OCI-LY1 (cell line): ENCODE results near the gene CFAP210.

Experiments
- CTCF ChIP-seq: fragments of 200-600 bp; sonication (generic), shearing (Covaris generic); IDR thresholded peaks from 2 replicates; pipeline ENCODE4 v1.5.1; 2017; ENCODE audit warnings: mild to moderate bottlenecking, antibody characterized with exemption, low read length, moderate library complexity, mixed read lengths
- EZH2 ChIP-seq: fragments of 200-600 bp; sonication (generic), shearing (Covaris generic); IDR thresholded peaks from 2 replicates; pipeline ENCODE4 v1.8.0; 2017; ENCODE audit warnings: borderline replicate concordance, mixed run types, mild to moderate bottlenecking, antibody characterized with exemption, low read length, moderate library complexity, mixed read lengths

GRCh38 chr2:169739351-169739750 lies 45.1 kb upstream of the CFAP210 start:
- TF ChIP-seq CTCF (no peak), EZH2 (no peak)
